GM12878 (cell line): ENCODE data around the gene RUFY3. TPM values are rescaled to one million over a fixed set of nuclear protein-coding genes. Genes with fewer than 3 reads are reported as not detected.

Experiments
- ATAC-seq: fragments of 200-7000 bp; cut with Tn5 transposase; 3 replicates; pipeline ENCODE4 v1.9.1; 2020; ENCODE audit warnings: mild to moderate bottlenecking, moderate library complexity
- BruUV-seq: library from RNA; stranded (reverse); fragments of 400-500 nt; replicated peaks from 2 replicates; lab custom pipeline; 2021; lab: Mats Ljungman, UMichigan
- CTCF ChIA-PET: fragments of 300-600 bp; sonication (Branson Sonifier 250); formaldehyde crosslinking; extraction: SDS; loops from one replicate; lab custom pipeline; 2021; ENCODE audit warnings: inconsistent platforms; lab: Yijun Ruan, JAX
- POLR2A ChIA-PET: fragments of 350-600 bp; formaldehyde crosslinking; extraction: SDS; loops from one replicate; lab custom pipeline; 2021; ENCODE audit warnings: inconsistent platforms; lab: Charles Lee
- RAD21 ChIA-PET: fragments of 300-600 bp; sonication (Branson Sonifier 250); formaldehyde crosslinking; loops from one replicate; lab custom pipeline; 2023; ENCODE audit warnings: antibody characterized with exemption; ENCODE audit not compliant: unreplicated experiment; lab: Charles Lee
- SMC1A ChIA-PET: fragments of 300-600 bp; sonication (Branson Sonifier 250); formaldehyde crosslinking; loops from one replicate; lab custom pipeline; 2023; ENCODE audit not compliant: unreplicated experiment, uncharacterized antibody; lab: Charles Lee
- DNase-seq: peaks from one replicate; pipeline ENCODE4 v3.0.0-alpha.2; 2011; ENCODE audit warnings: low read depth, low spot score
- FAIRE-seq: peaks from 3 replicates; lab custom pipeline; 2011; peaks lifted over from hg19 to GRCh38; lab: Jason Lieb, UNC
- H2AFZ ChIP-seq: 2 replicates; pipeline ENCODE4 v1.6.0; 2011; ENCODE audit warnings: low read depth, low read length, control low read depth; ENCODE audit not compliant: control insufficient read depth
- H3K27ac ChIP-seq: 2 replicates; pipeline ENCODE4 v1.5.1; 2011; ENCODE audit warnings: control low read depth; ENCODE audit not compliant: control insufficient read depth, insufficient read depth
- H3K27me3 ChIP-seq, 2 experiments: replicated peaks in 1 of 2; 2 replicates each; pipeline versions ENCODE4 v1.6.0 to v1.6.1; 2011; ENCODE audit warnings: low read length in 1 of 2; ENCODE audit not compliant: control insufficient read depth in 2 of 2, insufficient read depth in 2 of 2
- H3K36me3 ChIP-seq, 2 experiments: 2 replicates each; pipeline ENCODE4 v1.5.1; 2011; ENCODE audit warnings: low read length in 1 of 2; ENCODE audit not compliant: control insufficient read depth in 2 of 2, insufficient read depth in 2 of 2
- H3K4me1 ChIP-seq: 2 replicates; pipeline ENCODE4 v1.6.1; 2011; ENCODE audit warnings: mild to moderate bottlenecking, low read length, moderate library complexity, mixed read lengths; ENCODE audit not compliant: control insufficient read depth, insufficient read depth
- H3K4me2 ChIP-seq: 2 replicates; pipeline ENCODE4 v1.6.0; 2011; ENCODE audit warnings: control low read depth; ENCODE audit not compliant: control insufficient read depth, insufficient read depth
- H3K4me3 ChIP-seq: fragments of 200-600 bp; sonication (generic); 2 replicates; pipeline ENCODE4 v1.5.1; 2016
- H3K79me2 ChIP-seq: 2 replicates; pipeline ENCODE4 v1.6.0; 2011; ENCODE audit warnings: low read length; ENCODE audit not compliant: control insufficient read depth, insufficient read depth
- H3K9ac ChIP-seq: 2 replicates; pipeline ENCODE4 v1.8.0; 2011; ENCODE audit warnings: low read length, control low read depth, mixed read lengths; ENCODE audit not compliant: control insufficient read depth, insufficient read depth
- H3K9me3 ChIP-seq: replicated peaks from 3 replicates; pipeline ENCODE4 v1.5.1; 2011; ENCODE audit warnings: mild to moderate bottlenecking, low read length; ENCODE audit not compliant: control insufficient read depth, insufficient read depth
- H4K20me1 ChIP-seq: 2 replicates; pipeline ENCODE4 v1.6.0; 2011; ENCODE audit not compliant: control insufficient read depth, insufficient read depth
- BRCA1 ChIP-seq: IDR thresholded peaks from 2 replicates; pipeline ENCODE4 v1.6.1; 2011; ENCODE audit warnings: low read depth, low read length, improper control_type of control experiment
- CHD1 ChIP-seq: IDR thresholded peaks from 2 replicates; pipeline ENCODE4 v1.6.1; 2012; ENCODE audit warnings: low read depth, low read length, improper control_type of control experiment
- CHD4 ChIP-seq: fragments of 200-600 bp; sonication (generic); IDR thresholded peaks from 2 replicates; pipeline ENCODE4 v1.6.1; 2016; ENCODE audit warnings: mild to moderate bottlenecking
- CREM ChIP-seq: IDR thresholded peaks from 2 replicates; pipeline ENCODE4 v1.6.1; 2014; ENCODE audit warnings: antibody characterized with exemption, low read depth
- MEF2B ChIP-seq: fragments of 450-650 bp; IDR thresholded peaks from 2 replicates; pipeline ENCODE4 v1.6.1; 2018; ENCODE audit warnings: mild to moderate bottlenecking, moderate library complexity; ENCODE audit not compliant: partially characterized antibody, poor library complexity, severe bottlenecking
- RCOR1 ChIP-seq: conservative IDR thresholded peaks from 2 replicates; pipeline ENCODE4 v1.6.1; 2012; ENCODE audit warnings: low read depth, low read length, improper control_type of control experiment
- SKIL ChIP-seq: fragments of 450-650 bp; IDR thresholded peaks from 2 replicates; pipeline ENCODE4 v1.6.1; 2017; ENCODE audit warnings: mild to moderate bottlenecking, low read depth, inconsistent platforms; ENCODE audit not compliant: poor library complexity, severe bottlenecking
- SMARCA5 ChIP-seq: fragments of 450-650 bp; IDR thresholded peaks from 2 replicates; pipeline ENCODE4 v1.6.1; 2017; ENCODE audit warnings: mild to moderate bottlenecking
- TARDBP ChIP-seq: IDR thresholded peaks from 2 replicates; pipeline ENCODE4 v1.6.1; 2016; ENCODE audit warnings: borderline replicate concordance
- TCF3 ChIP-seq: IDR thresholded peaks from 2 replicates; pipeline ENCODE4 v1.6.1; 2012; ENCODE audit warnings: low read depth, mild to moderate bottlenecking, low read length, borderline replicate concordance; ENCODE audit not compliant: insufficient read depth
- TCF7 ChIP-seq: IDR thresholded peaks from 2 replicates; pipeline ENCODE4 v1.6.1; 2014; ENCODE audit warnings: antibody characterized with exemption, borderline replicate concordance
- ZBED1 ChIP-seq: IDR thresholded peaks from 2 replicates; pipeline ENCODE4 v1.6.1; 2016; ENCODE audit warnings: borderline replicate concordance
- ZNF207 ChIP-seq: fragments of 450-650 bp; IDR thresholded peaks from 2 replicates; pipeline ENCODE4 v1.6.1; 2014; ENCODE audit warnings: antibody characterized with exemption, mild to moderate bottlenecking, borderline replicate concordance
- WGBS: methylation state at CpG from one replicate; pipeline ENCODE4 v1.1.6; 2016; ENCODE audit warnings: low lambda C conversion rate; ENCODE audit not compliant: insufficient replicate concordance, insufficient coverage; ENCODE audit errors: missing lambda C conversion rate; 5-methylcytosine and 5-hydroxymethylcytosine counted together
- in situ Hi-C: fragments of 300-500 bp; cut with MboI; formaldehyde crosslinking; loops from 9 replicates; pipeline ENCODE4 v1.14.3; 2018; ENCODE audit warnings: mixed read lengths
- intact Hi-C: fragments of 100-400 bp; cut with micrococcal nuclease; formaldehyde crosslinking; loops from one replicate; pipeline ENCODE4 v1.14.2; 2022; ENCODE audit not compliant: unreplicated experiment
- polyA plus RNA-seq, 11 experiments: library from polyadenylated mRNA; depleted of rRNA in 4 of 11; unstranded in 6 of 11; stranded (reverse) in 5 of 11; fragments of >200 nt; fragmentation: Nextera tagmentation in 4 of 11; fragmentation: Illumina TruSeq in 1 of 11; extraction: Ambion mirVana in 4 of 11; extraction: Trizol in 1 of 11; gene quantifications; 1 replicate in 1 of 11; 2 replicates in 10 of 11; pipeline versions ENCODE4 v1.2.1 to v1.2.3, GENCODE V29; 2011 to 2016; ENCODE audit warnings: inconsistent platforms in 2 of 11, missing spikeins in 2 of 11, low read depth in 1 of 11
- total RNA-seq, 4 experiments: library from RNA; depleted of rRNA in 3 of 4; stranded (reverse); fragments of >200 nt in 3 of 4; fragmentation: Illumina TruSeq in 1 of 4; extraction: Trizol in 1 of 4; gene quantifications; 2 replicates each; pipeline versions ENCODE4 v1.2.1 to v1.2.3, GENCODE V29; 2013 to 2021

Gene RUFY3
- total and polyA plus RNA-seq, 10 of the 15 experiments (the other 5 are each of a cell fraction or from before 2014, with no cell fraction given), result 5.1 to 28.3 (median 13.1) TPM

GRCh38 chr4:70746179-70746839 lies 24.5 kb downstream of the RUFY3 start:
- Histone ChIP-seq H3K4me1 (peaks cover 12% of the 10 kb centered on the region; the same call in 1 of the 2 replicates), H2AFZ (no peak overlapping the region), H3K36me3 (no peaks in the 10 kb centered on the region), H3K9me3 (no peaks in the 10 kb centered on the region), H3K4me3 (no peak overlapping the region), H3K9ac (no peak overlapping the region), H4K20me1 (no peaks in the 10 kb centered on the region), H3K27ac (no peak overlapping the region), H3K79me2 (no peaks in the 10 kb centered on the region), H3K4me2 (no peak overlapping the region), H3K27me3 (no peaks in the 10 kb centered on the region; a peak in 1 of 4 replicates)
- 94% methylated on average over 8 of the region's 9 CpGs for whole genome bisulfite sequencing
- BruUV-seq, result no TSS peak
- SMC1A ChIA-PET, result interaction anchor here (0.6 to 4.3 kb wide), 4 partner anchors 11 to 184 kb away, joined by 4 to 32 read pairs (median 4); no protein-coding TSS in a partner anchor
- RAD21 ChIA-PET, result interaction anchor here (2.1 kb wide), 1 partner anchor 11 kb away, joined by 19 read pairs; no protein-coding TSS in a partner anchor
- TF ChIP-seq TCF3 (no peak), TCF7 (no peak), BRCA1 (no peak), CHD1 (no peak), CREM (no peak), ZNF207 (no peak), SMARCA5 (no peak), SKIL (no peak), RCOR1 (no peak), MEF2B (no peak), ZBED1 (no peak), TARDBP (no peak), CHD4 (no peak)
- in situ Hi-C loops (no loop called here), intact Hi-C loops (no loop called here)
- CTCF ChIA-PET, result interaction anchor here (1.3 to 2.4 kb wide), 2 partner anchors 9 kb away, joined by 4 to 9 read pairs; no protein-coding TSS in a partner anchor
- ATAC-seq (no peak), DNase-seq (no peak), FAIRE-seq (no peak)
- POLR2A ChIA-PET, result interaction anchor here (0.6 to 1.3 kb wide), 4 partner anchors 11 to 120 kb away, joined by 3 to 4 read pairs (median 4); no protein-coding TSS in a partner anchor
